ENCODE data around the gene FAM13A.

DNA sequence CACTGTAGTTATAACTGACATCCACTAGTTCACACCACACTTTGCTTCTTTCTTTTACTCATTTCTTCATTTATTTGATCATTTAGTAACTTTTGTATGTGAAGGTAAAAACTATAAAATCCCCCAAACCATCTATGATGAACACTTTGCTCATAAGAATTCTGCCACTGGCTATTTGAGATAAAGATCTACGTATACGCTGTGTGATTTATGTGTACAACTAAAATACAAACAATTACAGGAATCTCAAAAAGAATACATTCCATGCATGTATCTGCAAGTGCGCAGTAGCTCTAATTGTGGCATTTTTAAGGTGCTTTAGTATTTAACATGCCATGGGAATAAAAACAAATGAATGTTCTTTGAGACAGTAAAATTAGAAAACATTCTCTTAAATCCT, 202.5 kb downstream of the FAM13A start:
- TF ChIP-seq EZH2 (IDR thresholded peaks at IDR 0.05): no peak
- TF ChIP-seq, protein P1, sequence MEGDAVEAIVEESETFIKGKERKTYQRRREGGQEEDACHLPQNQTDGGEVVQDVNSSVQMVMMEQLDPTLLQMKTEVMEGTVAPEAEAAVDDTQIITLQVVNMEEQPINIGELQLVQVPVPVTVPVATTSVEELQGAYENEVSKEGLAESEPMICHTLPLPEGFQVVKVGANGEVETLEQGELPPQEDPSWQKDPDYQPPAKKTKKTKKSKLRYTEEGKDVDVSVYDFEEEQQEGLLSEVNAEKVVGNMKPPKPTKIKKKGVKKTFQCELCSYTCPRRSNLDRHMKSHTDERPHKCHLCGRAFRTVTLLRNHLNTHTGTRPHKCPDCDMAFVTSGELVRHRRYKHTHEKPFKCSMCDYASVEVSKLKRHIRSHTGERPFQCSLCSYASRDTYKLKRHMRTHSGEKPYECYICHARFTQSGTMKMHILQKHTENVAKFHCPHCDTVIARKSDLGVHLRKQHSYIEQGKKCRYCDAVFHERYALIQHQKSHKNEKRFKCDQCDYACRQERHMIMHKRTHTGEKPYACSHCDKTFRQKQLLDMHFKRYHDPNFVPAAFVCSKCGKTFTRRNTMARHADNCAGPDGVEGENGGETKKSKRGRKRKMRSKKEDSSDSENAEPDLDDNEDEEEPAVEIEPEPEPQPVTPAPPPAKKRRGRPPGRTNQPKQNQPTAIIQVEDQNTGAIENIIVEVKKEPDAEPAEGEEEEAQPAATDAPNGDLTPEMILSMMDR (IDR thresholded peaks at IDR 0.05): no peak

Measured in neural progenitor cell (in vitro differentiated cells).